SK-N-SH (cell line): ENCODE measurements around the gene NUAK1.

Experiments
- ELF1 ChIP-seq: IDR thresholded peaks from 2 replicates; pipeline ENCODE4 v1.4.0; 2012
- EP300 ChIP-seq, 2 experiments: IDR thresholded peaks; 2 replicates each; pipeline versions ENCODE4 v1.4.0 to v1.6.1; 2012; ENCODE audit warnings: borderline replicate concordance in 1 of 2, low read depth in 1 of 2, low read length in 1 of 2
- NFIC ChIP-seq: IDR thresholded peaks from 2 replicates; pipeline ENCODE4 v1.4.0; 2012; ENCODE audit warnings: borderline replicate concordance
- POLR2AphosphoS5 ChIP-seq: IDR thresholded peaks from 2 replicates; pipeline ENCODE4 v1.6.1; 2012; ENCODE audit warnings: low read depth, low read length
- RAD21 ChIP-seq: IDR thresholded peaks from 2 replicates; pipeline ENCODE4 v1.6.1; 2012; ENCODE audit warnings: mild to moderate bottlenecking, low read length
- SMC3 ChIP-seq: IDR thresholded peaks from 2 replicates; pipeline ENCODE4 v1.6.1; 2012; ENCODE audit warnings: low read depth, low read length, improper control_type of control experiment
- TAF1 ChIP-seq: IDR thresholded peaks from 2 replicates; pipeline ENCODE4 v1.6.1; 2012; ENCODE audit warnings: low read depth, mild to moderate bottlenecking, low read length, moderate library complexity, borderline replicate concordance
- YY1 ChIP-seq: IDR thresholded peaks from 2 replicates; pipeline ENCODE4 v1.4.0; 2012; ENCODE audit warnings: low read depth, mild to moderate bottlenecking
- TF ChIP-seq, protein P1 (sequence below): fragments of 200-600 bp; sonication (generic); IDR thresholded peaks from 2 replicates; pipeline ENCODE4 v1.6.1; 2017; ENCODE audit warnings: antibody characterized with exemption, mild to moderate bottlenecking, moderate library complexity
- TF ChIP-seq, protein P2 (sequence below): IDR thresholded peaks from 2 replicates; pipeline ENCODE4 v1.6.1; 2012; ENCODE audit warnings: mild to moderate bottlenecking, low read depth, low read length, moderate library complexity
- TF ChIP-seq, protein P3 (sequence below): IDR thresholded peaks from 2 replicates; pipeline ENCODE4 v1.4.0; 2012; ENCODE audit warnings: low read depth
- TF ChIP-seq, protein P4 (sequence below): IDR thresholded peaks from 2 replicates; pipeline ENCODE4; 2012

DNA sequence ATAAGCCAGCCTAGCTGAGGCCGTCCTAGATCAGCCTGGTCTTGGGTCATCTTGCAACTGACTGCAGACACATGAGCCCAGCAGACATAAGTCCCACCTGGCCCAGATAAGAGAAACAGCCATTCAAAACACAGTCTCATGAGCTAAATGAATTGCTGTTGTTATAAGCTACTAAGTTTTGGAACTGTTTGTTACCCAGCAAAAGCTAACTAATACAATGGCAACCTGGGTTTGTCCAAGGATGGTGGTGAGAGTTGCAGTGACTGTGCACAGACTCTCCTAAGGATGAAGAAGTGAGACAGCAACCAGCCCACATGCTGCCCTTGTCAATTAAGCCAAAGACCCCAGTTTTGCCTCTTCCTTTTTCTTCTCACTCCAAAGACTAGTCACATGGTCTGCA lies 22.2 kb upstream of the NUAK1 start:
- TF ChIP-seq, protein P1, sequence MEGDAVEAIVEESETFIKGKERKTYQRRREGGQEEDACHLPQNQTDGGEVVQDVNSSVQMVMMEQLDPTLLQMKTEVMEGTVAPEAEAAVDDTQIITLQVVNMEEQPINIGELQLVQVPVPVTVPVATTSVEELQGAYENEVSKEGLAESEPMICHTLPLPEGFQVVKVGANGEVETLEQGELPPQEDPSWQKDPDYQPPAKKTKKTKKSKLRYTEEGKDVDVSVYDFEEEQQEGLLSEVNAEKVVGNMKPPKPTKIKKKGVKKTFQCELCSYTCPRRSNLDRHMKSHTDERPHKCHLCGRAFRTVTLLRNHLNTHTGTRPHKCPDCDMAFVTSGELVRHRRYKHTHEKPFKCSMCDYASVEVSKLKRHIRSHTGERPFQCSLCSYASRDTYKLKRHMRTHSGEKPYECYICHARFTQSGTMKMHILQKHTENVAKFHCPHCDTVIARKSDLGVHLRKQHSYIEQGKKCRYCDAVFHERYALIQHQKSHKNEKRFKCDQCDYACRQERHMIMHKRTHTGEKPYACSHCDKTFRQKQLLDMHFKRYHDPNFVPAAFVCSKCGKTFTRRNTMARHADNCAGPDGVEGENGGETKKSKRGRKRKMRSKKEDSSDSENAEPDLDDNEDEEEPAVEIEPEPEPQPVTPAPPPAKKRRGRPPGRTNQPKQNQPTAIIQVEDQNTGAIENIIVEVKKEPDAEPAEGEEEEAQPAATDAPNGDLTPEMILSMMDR: no peak
- TF ChIP-seq TAF1 (no peak), YY1 (no peak), POLR2AphosphoS5 (no peak), SMC3 (no peak), RAD21 (no peak), EP300 (IDR thresholded peaks at IDR 0.05; ENCODE audit: borderline replicate concordance in 1 of 2, low read depth in 1 of 2, low read length in 1 of 2) (no peak), NFIC (no peak), ELF1 (no peak)
- TF ChIP-seq, protein P2, sequence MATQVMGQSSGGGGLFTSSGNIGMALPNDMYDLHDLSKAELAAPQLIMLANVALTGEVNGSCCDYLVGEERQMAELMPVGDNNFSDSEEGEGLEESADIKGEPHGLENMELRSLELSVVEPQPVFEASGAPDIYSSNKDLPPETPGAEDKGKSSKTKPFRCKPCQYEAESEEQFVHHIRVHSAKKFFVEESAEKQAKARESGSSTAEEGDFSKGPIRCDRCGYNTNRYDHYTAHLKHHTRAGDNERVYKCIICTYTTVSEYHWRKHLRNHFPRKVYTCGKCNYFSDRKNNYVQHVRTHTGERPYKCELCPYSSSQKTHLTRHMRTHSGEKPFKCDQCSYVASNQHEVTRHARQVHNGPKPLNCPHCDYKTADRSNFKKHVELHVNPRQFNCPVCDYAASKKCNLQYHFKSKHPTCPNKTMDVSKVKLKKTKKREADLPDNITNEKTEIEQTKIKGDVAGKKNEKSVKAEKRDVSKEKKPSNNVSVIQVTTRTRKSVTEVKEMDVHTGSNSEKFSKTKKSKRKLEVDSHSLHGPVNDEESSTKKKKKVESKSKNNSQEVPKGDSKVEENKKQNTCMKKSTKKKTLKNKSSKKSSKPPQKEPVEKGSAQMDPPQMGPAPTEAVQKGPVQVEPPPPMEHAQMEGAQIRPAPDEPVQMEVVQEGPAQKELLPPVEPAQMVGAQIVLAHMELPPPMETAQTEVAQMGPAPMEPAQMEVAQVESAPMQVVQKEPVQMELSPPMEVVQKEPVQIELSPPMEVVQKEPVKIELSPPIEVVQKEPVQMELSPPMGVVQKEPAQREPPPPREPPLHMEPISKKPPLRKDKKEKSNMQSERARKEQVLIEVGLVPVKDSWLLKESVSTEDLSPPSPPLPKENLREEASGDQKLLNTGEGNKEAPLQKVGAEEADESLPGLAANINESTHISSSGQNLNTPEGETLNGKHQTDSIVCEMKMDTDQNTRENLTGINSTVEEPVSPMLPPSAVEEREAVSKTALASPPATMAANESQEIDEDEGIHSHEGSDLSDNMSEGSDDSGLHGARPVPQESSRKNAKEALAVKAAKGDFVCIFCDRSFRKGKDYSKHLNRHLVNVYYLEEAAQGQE: no peak
- TF ChIP-seq, protein P3, sequence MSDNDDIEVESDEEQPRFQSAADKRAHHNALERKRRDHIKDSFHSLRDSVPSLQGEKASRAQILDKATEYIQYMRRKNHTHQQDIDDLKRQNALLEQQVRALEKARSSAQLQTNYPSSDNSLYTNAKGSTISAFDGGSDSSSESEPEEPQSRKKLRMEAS: no peak
- TF ChIP-seq, protein P4, sequence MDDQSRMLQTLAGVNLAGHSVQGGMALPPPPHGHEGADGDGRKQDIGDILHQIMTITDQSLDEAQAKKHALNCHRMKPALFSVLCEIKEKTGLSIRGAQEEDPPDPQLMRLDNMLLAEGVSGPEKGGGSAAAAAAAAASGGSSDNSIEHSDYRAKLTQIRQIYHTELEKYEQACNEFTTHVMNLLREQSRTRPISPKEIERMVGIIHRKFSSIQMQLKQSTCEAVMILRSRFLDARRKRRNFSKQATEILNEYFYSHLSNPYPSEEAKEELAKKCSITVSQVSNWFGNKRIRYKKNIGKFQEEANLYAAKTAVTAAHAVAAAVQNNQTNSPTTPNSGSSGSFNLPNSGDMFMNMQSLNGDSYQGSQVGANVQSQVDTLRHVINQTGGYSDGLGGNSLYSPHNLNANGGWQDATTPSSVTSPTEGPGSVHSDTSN: no peak
